OCI-LY1 (cell line): ENCODE results near the gene SPEM1.

Experiments
- H2AFZ ChIP-seq: fragments of 200-600 bp; sonication (generic), shearing (Covaris generic); 2 replicates; pipeline ENCODE4 v1.6.0; 2014; ENCODE audit warnings: antibody characterized with exemption, mild to moderate bottlenecking, low read length
- H3F3A ChIP-seq: fragments of 200-600 bp; sonication (generic), shearing (Covaris generic); 2 replicates; pipeline ENCODE4 v1.6.0; 2014; ENCODE audit warnings: mild to moderate bottlenecking, antibody characterized with exemption, low read length, moderate library complexity; ENCODE audit not compliant: insufficient read depth
- H3K27ac ChIP-seq: fragments of 200-600 bp; sonication (generic); 2 replicates; pipeline ENCODE4 v1.5.1; 2014; ENCODE audit warnings: low read length, mixed run types, mild to moderate bottlenecking, low read depth; ENCODE audit not compliant: poor library complexity, severe bottlenecking
- H3K27me3 ChIP-seq: fragments of 200-600 bp; sonication (generic); 2 replicates; pipeline ENCODE4 v1.6.0; 2014; ENCODE audit warnings: antibody characterized with exemption, mild to moderate bottlenecking, low read length, moderate library complexity; ENCODE audit not compliant: insufficient read depth
- H3K36me3 ChIP-seq: fragments of 200-600 bp; sonication (generic); 2 replicates; pipeline ENCODE4 v1.6.1; 2014; ENCODE audit warnings: mild to moderate bottlenecking, antibody characterized with exemption, low read length, moderate library complexity, mixed read lengths; ENCODE audit not compliant: insufficient read depth
- H3K4me1 ChIP-seq: fragments of 200-600 bp; sonication (generic); 2 replicates; pipeline ENCODE4 v1.5.1; 2014; ENCODE audit warnings: mild to moderate bottlenecking, low read length, moderate library complexity; ENCODE audit not compliant: insufficient read depth, severe bottlenecking
- H3K4me2 ChIP-seq: fragments of 200-600 bp; sonication (generic), shearing (Covaris generic); 2 replicates; pipeline ENCODE4 v1.6.1; 2014; ENCODE audit warnings: low read length
- H3K4me3 ChIP-seq: fragments of 200-600 bp; sonication (generic); 2 replicates; pipeline ENCODE4 v1.5.1; 2014; ENCODE audit warnings: low read length, low read depth, mild to moderate bottlenecking, mixed read lengths; ENCODE audit not compliant: poor library complexity, severe bottlenecking
- H3K79me2 ChIP-seq: fragments of 200-600 bp; shearing (Covaris generic); 2 replicates; pipeline ENCODE4 v1.6.1; 2016; ENCODE audit warnings: mixed run types, low read length, mixed read lengths; ENCODE audit not compliant: insufficient read depth
- H3K9ac ChIP-seq: fragments of 200-600 bp; sonication (generic), shearing (Covaris generic); 2 replicates; pipeline ENCODE4 v1.6.1; 2014; ENCODE audit warnings: mild to moderate bottlenecking, low read length, mixed read lengths
- H3K9me2 ChIP-seq: fragments of 200-600 bp; sonication (generic), shearing (Covaris generic); 2 replicates; pipeline ENCODE4 v1.6.1; 2014; ENCODE audit warnings: low read depth, mild to moderate bottlenecking, low read length, mixed read lengths
- H3K9me3 ChIP-seq: fragments of 200-600 bp; shearing (Covaris generic); 2 replicates; pipeline ENCODE4 v1.6.1; 2014; ENCODE audit warnings: low read length, mixed read lengths
- H4K20me1 ChIP-seq: fragments of 200-600 bp; sonication (generic), shearing (Covaris generic); 2 replicates; pipeline ENCODE4 v1.6.0; 2016; ENCODE audit warnings: mild to moderate bottlenecking, low read length; ENCODE audit not compliant: insufficient read depth
- EZH2 ChIP-seq: fragments of 200-600 bp; sonication (generic), shearing (Covaris generic); IDR thresholded peaks from 2 replicates; pipeline ENCODE4 v1.8.0; 2017; ENCODE audit warnings: borderline replicate concordance, mixed run types, mild to moderate bottlenecking, antibody characterized with exemption, low read length, moderate library complexity, mixed read lengths
- TF ChIP-seq, protein P1 (sequence below): fragments of 200-600 bp; sonication (generic), shearing (Covaris generic); IDR thresholded peaks from 2 replicates; pipeline ENCODE4 v1.5.1; 2017; ENCODE audit warnings: mild to moderate bottlenecking, antibody characterized with exemption, low read length, moderate library complexity, mixed read lengths

The SPEM1 gene

DNA sequence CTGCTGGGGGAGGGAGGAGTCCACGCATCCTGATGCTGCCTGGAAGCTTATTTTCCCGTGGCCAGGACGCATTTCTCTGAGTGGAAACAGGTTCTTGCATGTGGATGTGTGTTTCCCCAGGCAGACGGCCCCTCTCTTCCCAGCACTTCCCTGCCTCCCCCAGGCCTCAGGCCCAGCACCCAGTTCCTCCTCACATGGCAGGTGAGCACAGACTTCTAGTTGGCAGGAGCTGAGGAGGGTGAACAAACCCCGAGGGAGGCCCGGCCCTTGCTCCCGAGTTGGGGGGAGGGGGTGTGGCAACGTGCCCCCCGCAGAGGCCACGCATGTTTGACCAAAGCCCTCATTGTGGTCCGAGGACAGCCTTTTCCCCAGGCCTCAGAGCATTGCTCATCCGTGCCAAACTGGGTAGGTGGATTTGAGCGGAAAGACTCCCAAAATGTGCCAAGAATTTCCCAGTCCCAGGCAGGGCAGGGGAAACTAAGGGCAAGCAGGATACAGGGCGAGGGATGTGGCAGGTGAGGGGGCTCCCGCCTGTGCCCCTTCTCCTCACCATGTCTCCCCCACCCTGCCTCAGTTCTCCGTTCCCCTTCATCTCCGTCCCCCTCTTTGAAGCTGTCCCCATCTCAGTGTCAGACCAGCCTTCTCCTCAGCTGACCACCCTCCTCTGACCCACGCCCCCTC lies 1.5 kb upstream of the SPEM1 start:
- no peaks in the 10 kb centered on the region for H3K36me3 ChIP-seq
- no peak overlapping the region for H3K4me2 ChIP-seq
- no peak overlapping the region for H3K27ac ChIP-seq
- no peaks in the 10 kb centered on the region for H3K9me3 ChIP-seq
- H3K9ac ChIP-seq = no peak overlapping the region
- no peaks in the 10 kb centered on the region for H3K79me2 ChIP-seq
- H3F3A ChIP-seq = no peaks in the 10 kb centered on the region
- TF ChIP-seq, protein P1, sequence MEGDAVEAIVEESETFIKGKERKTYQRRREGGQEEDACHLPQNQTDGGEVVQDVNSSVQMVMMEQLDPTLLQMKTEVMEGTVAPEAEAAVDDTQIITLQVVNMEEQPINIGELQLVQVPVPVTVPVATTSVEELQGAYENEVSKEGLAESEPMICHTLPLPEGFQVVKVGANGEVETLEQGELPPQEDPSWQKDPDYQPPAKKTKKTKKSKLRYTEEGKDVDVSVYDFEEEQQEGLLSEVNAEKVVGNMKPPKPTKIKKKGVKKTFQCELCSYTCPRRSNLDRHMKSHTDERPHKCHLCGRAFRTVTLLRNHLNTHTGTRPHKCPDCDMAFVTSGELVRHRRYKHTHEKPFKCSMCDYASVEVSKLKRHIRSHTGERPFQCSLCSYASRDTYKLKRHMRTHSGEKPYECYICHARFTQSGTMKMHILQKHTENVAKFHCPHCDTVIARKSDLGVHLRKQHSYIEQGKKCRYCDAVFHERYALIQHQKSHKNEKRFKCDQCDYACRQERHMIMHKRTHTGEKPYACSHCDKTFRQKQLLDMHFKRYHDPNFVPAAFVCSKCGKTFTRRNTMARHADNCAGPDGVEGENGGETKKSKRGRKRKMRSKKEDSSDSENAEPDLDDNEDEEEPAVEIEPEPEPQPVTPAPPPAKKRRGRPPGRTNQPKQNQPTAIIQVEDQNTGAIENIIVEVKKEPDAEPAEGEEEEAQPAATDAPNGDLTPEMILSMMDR = no peak
- no peak for TF ChIP-seq EZH2
- no peak overlapping the region for H3K4me3 ChIP-seq
- no peaks in the 10 kb centered on the region for H3K4me1 ChIP-seq
- no peak overlapping the region for H2AFZ ChIP-seq
- H3K9me2 ChIP-seq = no peaks in the 10 kb centered on the region
- H3K27me3 ChIP-seq = peaks cover 26% of the 10 kb centered on the region; the same call in 1 of the 2 replicates
- no peaks in the 10 kb centered on the region for H4K20me1 ChIP-seq

DNA sequence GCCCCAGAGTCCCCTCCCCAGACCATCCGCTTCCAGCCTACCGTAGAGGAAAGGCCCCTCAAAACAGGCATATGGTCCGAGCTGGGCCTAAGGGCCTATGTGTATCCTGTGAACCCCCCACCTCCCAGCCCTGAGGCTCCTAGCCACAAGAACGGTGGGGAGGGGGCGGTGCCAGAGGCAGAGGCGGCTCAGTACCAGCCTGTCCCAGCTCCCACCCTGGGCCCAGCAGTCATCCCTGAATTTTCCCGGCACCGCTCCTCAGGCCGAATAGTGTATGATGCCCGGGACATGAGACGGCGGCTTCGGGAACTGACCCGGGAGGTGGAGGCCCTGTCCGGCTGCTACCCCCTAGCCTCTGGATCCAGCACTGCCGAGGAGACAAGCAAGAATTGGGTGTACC lies 1.1 kb downstream of the SPEM1 start:
- Histone ChIP-seq H3K27me3 (peaks cover 17% of the 10 kb centered on the region; the same call in 1 of the 2 replicates), H3K4me3 (no peak overlapping the region), H3K9me2 (no peaks in the 10 kb centered on the region), H4K20me1 (no peaks in the 10 kb centered on the region), H3K27ac (no peak overlapping the region), H3K9me3 (no peaks in the 10 kb centered on the region), H3K4me2 (no peak overlapping the region), H3K4me1 (no peaks in the 10 kb centered on the region), H3F3A (no peaks in the 10 kb centered on the region), H3K9ac (no peak overlapping the region), H3K79me2 (no peaks in the 10 kb centered on the region), H3K36me3 (no peaks in the 10 kb centered on the region), H2AFZ (no peak overlapping the region)
- TF ChIP-seq EZH2 = no peak
- TF ChIP-seq, protein P1 = no peak

DNA sequence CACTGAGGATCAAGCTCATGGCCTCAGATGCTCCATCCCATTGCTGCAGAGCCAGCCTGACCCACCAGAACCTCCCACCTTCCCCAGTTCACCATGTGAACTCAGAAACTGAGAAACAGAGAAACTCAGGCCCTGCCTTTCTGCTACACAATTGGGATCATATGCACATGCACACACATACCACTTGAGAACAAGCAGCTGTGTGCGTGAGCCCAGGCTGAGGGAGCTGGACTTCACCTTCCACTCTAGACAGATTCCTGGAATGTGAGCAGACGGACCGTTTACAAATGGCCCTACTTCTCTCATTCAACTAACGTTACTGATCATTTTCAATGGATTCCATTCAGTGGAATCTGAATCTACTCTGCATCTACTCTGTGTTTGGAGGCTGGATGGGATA lies 3.6 kb downstream of the SPEM1 start:
- Histone ChIP-seq H3K27ac (no peak overlapping the region), H2AFZ (no peak overlapping the region), H4K20me1 (no peaks in the 10 kb centered on the region), H3K9ac (no peak overlapping the region), H3K27me3 (peaks cover 8% of the 10 kb centered on the region; the same call in 1 of the 2 replicates), H3F3A (no peaks in the 10 kb centered on the region), H3K9me2 (no peaks in the 10 kb centered on the region), H3K36me3 (no peaks in the 10 kb centered on the region), H3K4me3 (no peak overlapping the region), H3K4me1 (no peaks in the 10 kb centered on the region), H3K4me2 (no peak overlapping the region), H3K79me2 (no peaks in the 10 kb centered on the region), H3K9me3 (no peaks in the 10 kb centered on the region)
- TF ChIP-seq, protein P1 = no peak
- TF ChIP-seq EZH2 = no peak
